HepG2 (cell line): ENCODE results near the gene FGFR4. TPM values are rescaled to one million over a fixed set of nuclear protein-coding genes. Genes with fewer than 3 reads are reported as not detected.

Experiments
- FOXA3 ChIP-seq: IDR thresholded peaks from 2 replicates; pipeline ENCODE4 v1.6.1; 2016; ENCODE audit warnings: missing genetic modification reagents, missing compliant biosample characterization
- GABPB1 ChIP-seq: IDR thresholded peaks from 2 replicates; pipeline ENCODE4 v1.6.1; 2016; ENCODE audit warnings: mild to moderate bottlenecking, missing genetic modification reagents, moderate library complexity, missing compliant biosample characterization
- GATAD1 ChIP-seq: IDR thresholded peaks from 2 replicates; pipeline ENCODE4 v1.6.1; 2016; ENCODE audit warnings: missing genetic modification reagents, missing compliant biosample characterization
- HNF1A ChIP-seq, 2 experiments: sonication (generic) in 1 of 2; formaldehyde crosslinking in 1 of 2; IDR thresholded peaks; 2 replicates each; pipeline versions ENCODE4 v1.4.0 to v1.6.1; 2016 to 2020; ENCODE audit warnings: borderline replicate concordance in 1 of 2, low read depth in 1 of 2, mild to moderate bottlenecking in 1 of 2, missing genetic modification reagents in 1 of 2
- PAXIP1 ChIP-seq: sonication (generic); formaldehyde crosslinking; conservative IDR thresholded peaks from 2 replicates; pipeline ENCODE4 v1.4.0; 2020; ENCODE audit warnings: mild to moderate bottlenecking, missing genetic modification reagents, moderate library complexity
- RBM39 ChIP-seq: fragments of 200-400 bp; formaldehyde crosslinking; IDR thresholded peaks from one replicate; pipeline ENCODE4 v1.6.1; 2018; ENCODE audit warnings: antibody characterized with exemption, mild to moderate bottlenecking, low read depth, low read length; ENCODE audit not compliant: poor library complexity, severe bottlenecking
- ZBTB44 ChIP-seq: sonication (generic); formaldehyde crosslinking; IDR thresholded peaks from 2 replicates; pipeline ENCODE4 v1.4.0; 2020; ENCODE audit warnings: missing genetic modification reagents
- ZNF317 ChIP-seq: sonication (generic); formaldehyde crosslinking; IDR thresholded peaks from 2 replicates; pipeline ENCODE4 v1.5.0; 2020; ENCODE audit warnings: mild to moderate bottlenecking, missing genetic modification reagents
- ZNF740 ChIP-seq: sonication (generic); formaldehyde crosslinking; IDR thresholded peaks from 2 replicates; pipeline ENCODE4 v1.4.0; 2020; ENCODE audit warnings: missing genetic modification reagents
- polyA plus RNA-seq, 8 experiments: library from polyadenylated mRNA; depleted of rRNA in 3 of 8; stranded (reverse) in 7 of 8; unstranded in 1 of 8; fragments of >200 nt; fragmentation: Illumina TruSeq in 4 of 8; extraction: Trizol in 4 of 8; gene quantifications; 2 replicates each; pipeline versions ENCODE4 v1.2.1 to v1.2.3, GENCODE V29; 2011 to 2016; ENCODE audit warnings: low read depth in 4 of 8, missing spikeins in 1 of 8, mixed read lengths in 1 of 8; ENCODE audit not compliant: insufficient read depth in 1 of 8
- total RNA-seq, 5 experiments: library from RNA; depleted of rRNA; stranded (reverse); fragments of >200 nt; fragmentation: Illumina TruSeq; extraction: Trizol; gene quantifications; 2 replicates each; pipeline ENCODE4 v1.2.3, GENCODE V29; 2016; ENCODE audit warnings: low read depth in 1 of 5
- TF ChIP-seq, protein P1 (sequence below): sonication (generic); formaldehyde crosslinking; IDR thresholded peaks from 2 replicates; pipeline ENCODE4 v1.8.1; 2022; ENCODE audit warnings: low read depth, mild to moderate bottlenecking, missing genetic modification reagents

Gene FGFR4
- total and polyA plus RNA-seq, 2 of the 13 experiments (the other 11 are each of a cell fraction or from before 2014, with no cell fraction given), result 129 to 219 TPM

GRCh38 chr5:177094224-177095087, 7.7 kb downstream of the FGFR4 start (continued):
- TF ChIP-seq ZNF740 (CRISPR knock-in tag) (0 out of 2 replicates have a peak, but pooled peaks have one; percentile 4), RBM39 (peak; percentile 58), GATAD1 (CRISPR knock-in tag) (peak; percentile 48; the same call in 1 of the 2 replicates), ZNF317 (CRISPR knock-in tag) (peak; percentile 62), ZBTB44 (CRISPR knock-in tag) (no peak), GABPB1 (peak; percentile 48; the same call in 1 of the 2 replicates), HNF1A (IDR thresholded peaks at IDR 0.05; ENCODE audit: low read depth) (peak; percentile 59), HNF1A (CRISPR knock-in tag; IDR thresholded peaks at IDR 0.05; ENCODE audit: borderline replicate concordance) (peak; percentile 88), PAXIP1 (CRISPR knock-in tag) (peak; percentile 90), FOXA3 (CRISPR knock-in tag) (peak; percentile 56)
- TF ChIP-seq, protein P1, sequence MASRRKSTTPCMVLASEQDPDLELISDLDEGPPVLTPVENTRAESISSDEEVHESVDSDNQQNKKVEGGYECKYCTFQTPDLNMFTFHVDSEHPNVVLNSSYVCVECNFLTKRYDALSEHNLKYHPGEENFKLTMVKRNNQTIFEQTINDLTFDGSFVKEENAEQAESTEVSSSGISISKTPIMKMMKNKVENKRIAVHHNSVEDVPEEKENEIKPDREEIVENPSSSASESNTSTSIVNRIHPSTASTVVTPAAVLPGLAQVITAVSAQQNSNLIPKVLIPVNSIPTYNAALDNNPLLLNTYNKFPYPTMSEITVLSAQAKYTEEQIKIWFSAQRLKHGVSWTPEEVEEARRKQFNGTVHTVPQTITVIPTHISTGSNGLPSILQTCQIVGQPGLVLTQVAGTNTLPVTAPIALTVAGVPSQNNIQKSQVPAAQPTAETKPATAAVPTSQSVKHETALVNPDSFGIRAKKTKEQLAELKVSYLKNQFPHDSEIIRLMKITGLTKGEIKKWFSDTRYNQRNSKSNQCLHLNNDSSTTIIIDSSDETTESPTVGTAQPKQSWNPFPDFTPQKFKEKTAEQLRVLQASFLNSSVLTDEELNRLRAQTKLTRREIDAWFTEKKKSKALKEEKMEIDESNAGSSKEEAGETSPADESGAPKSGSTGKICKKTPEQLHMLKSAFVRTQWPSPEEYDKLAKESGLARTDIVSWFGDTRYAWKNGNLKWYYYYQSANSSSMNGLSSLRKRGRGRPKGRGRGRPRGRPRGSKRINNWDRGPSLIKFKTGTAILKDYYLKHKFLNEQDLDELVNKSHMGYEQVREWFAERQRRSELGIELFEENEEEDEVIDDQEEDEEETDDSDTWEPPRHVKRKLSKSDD (CRISPR knock-in tag), result peak; percentile 79
